GM19238 (cell line): ENCODE data around the gene DIP2C.

ENCODE experiments used
- DNase-seq: peaks from one replicate; pipeline ENCODE4 v3.0.0; 2011; ENCODE audit warnings: low spot score; ENCODE audit not compliant: insufficient read length

Gene DIP2C, protein sequence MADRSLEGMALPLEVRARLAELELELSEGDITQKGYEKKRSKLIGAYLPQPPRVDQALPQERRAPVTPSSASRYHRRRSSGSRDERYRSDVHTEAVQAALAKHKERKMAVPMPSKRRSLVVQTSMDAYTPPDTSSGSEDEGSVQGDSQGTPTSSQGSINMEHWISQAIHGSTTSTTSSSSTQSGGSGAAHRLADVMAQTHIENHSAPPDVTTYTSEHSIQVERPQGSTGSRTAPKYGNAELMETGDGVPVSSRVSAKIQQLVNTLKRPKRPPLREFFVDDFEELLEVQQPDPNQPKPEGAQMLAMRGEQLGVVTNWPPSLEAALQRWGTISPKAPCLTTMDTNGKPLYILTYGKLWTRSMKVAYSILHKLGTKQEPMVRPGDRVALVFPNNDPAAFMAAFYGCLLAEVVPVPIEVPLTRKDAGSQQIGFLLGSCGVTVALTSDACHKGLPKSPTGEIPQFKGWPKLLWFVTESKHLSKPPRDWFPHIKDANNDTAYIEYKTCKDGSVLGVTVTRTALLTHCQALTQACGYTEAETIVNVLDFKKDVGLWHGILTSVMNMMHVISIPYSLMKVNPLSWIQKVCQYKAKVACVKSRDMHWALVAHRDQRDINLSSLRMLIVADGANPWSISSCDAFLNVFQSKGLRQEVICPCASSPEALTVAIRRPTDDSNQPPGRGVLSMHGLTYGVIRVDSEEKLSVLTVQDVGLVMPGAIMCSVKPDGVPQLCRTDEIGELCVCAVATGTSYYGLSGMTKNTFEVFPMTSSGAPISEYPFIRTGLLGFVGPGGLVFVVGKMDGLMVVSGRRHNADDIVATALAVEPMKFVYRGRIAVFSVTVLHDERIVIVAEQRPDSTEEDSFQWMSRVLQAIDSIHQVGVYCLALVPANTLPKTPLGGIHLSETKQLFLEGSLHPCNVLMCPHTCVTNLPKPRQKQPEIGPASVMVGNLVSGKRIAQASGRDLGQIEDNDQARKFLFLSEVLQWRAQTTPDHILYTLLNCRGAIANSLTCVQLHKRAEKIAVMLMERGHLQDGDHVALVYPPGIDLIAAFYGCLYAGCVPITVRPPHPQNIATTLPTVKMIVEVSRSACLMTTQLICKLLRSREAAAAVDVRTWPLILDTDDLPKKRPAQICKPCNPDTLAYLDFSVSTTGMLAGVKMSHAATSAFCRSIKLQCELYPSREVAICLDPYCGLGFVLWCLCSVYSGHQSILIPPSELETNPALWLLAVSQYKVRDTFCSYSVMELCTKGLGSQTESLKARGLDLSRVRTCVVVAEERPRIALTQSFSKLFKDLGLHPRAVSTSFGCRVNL (N-terminal part only)

GRCh38 chr10:689452-690371, at the start of gene DIP2C:
Gene DIP2C (minus strand): TSS chr10:689668. CDS start chr10:689578, 90 bp downstream.
- no peak for DNase-seq

DNA sequence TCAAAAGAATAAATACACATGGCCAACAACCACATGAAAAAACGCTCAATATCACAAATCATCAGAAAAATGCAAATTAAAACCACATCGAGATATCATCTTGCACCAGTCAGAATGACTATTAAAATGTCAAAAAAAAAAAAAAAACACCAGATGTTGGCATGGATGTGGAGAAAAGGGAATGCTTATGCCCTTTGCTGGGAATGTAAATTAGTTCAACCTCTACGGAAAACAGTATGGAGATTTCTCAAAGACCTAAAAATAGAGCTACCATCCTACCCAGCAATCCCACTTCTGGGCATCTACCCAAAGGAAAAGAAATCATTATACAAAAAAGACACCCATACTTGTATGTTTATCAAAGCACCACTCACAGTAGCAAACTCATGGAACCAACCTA, 45.0 kb upstream of the DIP2C start:
- no peak for DNase-seq

DNA sequence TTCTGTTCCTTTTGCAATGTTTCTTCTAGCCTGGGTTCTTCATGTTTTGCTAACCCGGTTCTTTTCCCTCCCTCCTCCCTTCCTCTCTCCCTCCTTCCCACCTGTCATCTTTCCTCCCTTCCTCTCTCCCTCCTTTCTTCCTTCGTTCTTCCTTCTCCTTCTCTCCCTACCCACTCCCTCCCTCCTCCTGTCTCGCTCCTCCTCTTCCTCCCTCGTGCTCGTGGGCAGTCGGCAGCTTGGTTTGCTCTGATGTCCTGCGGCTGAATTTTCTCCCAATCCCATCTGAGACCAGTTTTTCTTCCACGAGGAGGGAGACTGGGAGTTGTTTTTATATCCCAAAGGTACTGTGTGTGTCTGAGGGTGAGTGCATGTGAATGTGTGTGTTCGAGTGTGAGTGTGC, 43.6 kb upstream of the DIP2C start:
- DNase-seq: no peak

DNA sequence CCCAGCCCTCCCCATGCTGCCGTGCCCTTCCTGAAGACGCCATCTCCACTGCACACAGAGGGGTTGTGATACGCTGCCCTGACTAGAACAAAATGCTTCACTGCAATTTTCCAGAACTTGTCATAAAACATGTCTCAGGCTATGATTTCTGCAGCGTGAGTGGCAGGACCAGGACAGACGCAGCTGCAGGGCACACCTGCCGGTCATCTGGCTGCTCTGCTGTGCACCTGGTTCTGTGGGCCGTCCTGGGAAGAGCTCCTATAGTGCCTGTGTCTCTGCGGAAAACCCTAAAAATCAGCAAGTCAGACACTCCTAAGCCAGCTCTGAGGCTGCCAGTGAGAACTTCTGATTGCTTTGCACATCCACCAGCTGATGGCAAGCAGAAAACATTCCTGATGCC, 39.7 kb upstream of the DIP2C start:
- DNase-seq: no peak

- no peak for DNase-seq
These were observed 39.1 kb upstream of the DIP2C start for GRCh38 chr10:728603-729002.

DNA sequence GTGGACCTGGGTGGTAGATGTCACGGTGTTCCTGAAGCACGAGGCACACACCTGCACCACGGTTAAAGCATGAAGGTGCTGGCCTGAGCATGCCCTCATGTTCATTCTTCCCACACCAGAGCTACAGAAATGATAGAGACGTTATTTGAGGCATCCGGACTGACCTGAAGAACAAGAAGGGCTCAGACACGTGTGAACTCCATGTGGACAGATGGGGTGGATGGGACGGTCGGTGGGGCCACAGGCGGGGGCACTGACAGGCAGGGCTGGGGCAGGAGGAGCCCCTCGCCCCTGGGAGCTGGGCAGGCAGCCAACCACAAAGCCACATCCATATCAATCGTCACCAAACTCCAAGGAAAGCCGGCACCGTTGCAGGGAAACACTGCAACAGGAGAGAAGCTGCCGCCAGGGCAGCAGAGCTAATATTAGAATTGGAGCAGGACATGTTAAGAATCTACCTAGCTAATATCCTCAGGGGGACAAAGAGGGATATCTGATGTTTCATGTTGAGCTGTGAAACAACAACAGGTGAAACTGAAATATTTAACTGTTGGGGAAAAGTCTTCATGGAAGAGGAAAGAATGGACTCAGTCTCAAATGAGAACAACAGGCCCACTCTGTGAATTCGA, 37.8 kb upstream of the DIP2C start:
- no peak for DNase-seq

GRCh38 chr10:725786-726185, 36.3 kb upstream of the DIP2C start:
- no peak for DNase-seq

GRCh38 chr10:725302-725701, 35.8 kb upstream of the DIP2C start:
- no peak for DNase-seq

- DNase-seq: no peak
These were observed 34.5 kb upstream of the DIP2C start for GRCh38 chr10:723973-724372.

GRCh38 chr10:722281-723060, 33.0 kb upstream of the DIP2C start:
- DNase-seq: no peak

- no peak for DNase-seq
These were observed 28.8 kb upstream of the DIP2C start for GRCh38 chr10:718143-718700.

DNA sequence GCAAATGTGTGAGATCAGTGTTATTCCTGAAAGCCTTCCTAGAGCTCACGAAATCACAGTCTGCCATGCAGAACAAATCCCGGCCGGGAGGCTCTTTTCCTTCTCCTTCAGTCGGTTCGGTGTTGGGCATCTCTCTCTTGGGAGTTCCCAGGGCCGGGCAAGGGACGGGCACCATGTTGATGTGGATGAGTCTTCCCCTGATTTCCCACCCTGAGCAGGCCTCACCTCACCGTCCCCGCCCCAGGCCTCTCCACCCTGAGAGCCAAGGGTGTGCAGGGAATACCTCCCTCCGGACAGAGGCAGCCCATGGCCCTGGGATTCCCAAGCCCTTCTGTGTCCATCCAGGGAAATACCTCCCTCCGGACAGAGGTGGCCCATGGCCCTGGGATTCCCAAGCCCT, 28.0 kb upstream of the DIP2C start:
- DNase-seq: no peak

- no peak for DNase-seq
These were observed 27.4 kb upstream of the DIP2C start for GRCh38 chr10:716821-717220.

DNA sequence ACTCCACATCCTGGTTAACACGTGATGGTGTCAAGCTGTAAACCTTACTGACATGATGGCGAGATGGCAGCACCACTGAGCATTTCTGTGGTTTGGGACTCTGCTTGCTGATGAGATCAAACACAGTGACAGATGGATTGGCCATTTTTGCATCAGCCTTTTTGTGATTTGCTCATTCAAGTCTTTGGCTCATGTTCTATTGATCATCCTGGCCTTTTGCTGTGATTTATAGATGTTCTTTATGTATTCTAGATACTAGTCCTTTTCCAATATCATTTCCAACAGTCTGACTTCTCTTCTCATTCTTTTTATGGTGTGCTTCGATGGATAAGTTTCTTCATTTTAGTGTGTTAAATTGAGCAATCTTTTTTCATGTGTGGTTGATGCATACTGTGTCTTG, 24.7 kb upstream of the DIP2C start:
- no peak for DNase-seq

- no peak for DNase-seq
These were observed 23.1 kb upstream of the DIP2C start for GRCh38 chr10:712575-712974.

- DNase-seq: no peak
These were observed 22.6 kb upstream of the DIP2C start for GRCh38 chr10:712089-712488.

DNA sequence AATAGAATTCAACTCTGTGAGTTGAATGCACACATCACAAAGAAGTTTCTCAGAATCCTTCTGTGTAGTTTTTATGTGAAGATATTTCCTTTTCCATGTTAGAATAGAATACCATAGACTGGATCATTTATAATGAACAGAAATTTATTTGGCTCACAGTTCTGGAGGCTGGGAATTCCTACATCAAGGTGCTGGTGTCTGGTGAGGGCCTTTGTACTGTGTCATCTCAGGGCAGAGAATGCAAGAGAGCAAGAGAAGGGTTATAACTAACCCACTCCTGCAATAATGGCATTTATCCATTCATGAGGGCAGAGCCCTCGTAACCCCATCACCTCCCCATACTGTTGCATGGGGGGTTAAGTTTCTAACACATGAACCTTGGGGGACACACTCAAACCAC, 18.4 kb upstream of the DIP2C start:
- DNase-seq: no peak

DNA sequence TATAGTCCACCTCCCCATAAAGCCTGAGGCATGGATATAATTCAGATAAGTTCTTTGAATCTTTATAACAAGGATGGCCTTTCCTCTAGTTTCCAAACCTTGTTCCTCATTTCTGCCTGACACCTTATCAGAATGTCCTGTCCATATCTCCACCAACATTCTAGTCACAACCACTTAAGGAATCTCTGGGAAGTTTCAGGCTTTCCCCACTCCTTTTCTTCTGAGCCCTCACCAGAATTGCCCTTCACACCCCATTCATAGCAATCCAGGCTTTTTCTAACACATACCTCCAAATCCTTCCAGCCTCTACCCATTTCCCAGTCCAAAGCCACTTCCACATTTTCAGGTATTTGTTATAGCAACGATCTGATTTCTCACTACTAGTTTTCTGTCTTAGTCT, 18.0 kb upstream of the DIP2C start:
- no peak for DNase-seq

- DNase-seq: no peak
These were observed 13.7 kb upstream of the DIP2C start for GRCh38 chr10:703118-703517.
